Measurements from ENCODE around the gene ZNF385D.

DNA sequence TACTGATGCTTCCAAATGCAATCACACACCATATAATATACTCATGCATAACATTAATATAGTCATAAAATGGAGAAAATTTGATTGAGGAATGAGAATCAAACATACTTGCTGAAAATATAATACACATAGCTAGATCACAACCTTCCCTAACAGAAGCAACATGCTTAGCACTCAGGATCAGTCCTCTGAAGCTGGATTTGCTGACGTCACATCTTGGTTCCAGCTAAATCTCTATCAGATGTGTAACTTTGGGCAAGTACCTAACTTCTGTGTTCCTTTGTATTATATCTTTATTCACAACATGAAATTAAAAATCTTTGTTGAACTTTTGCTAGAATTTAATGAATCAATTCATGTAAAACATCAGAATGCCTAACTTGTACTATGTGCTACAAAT is 263.5 kb downstream of the ZNF385D start:
- TF ChIP-seq, protein P1, sequence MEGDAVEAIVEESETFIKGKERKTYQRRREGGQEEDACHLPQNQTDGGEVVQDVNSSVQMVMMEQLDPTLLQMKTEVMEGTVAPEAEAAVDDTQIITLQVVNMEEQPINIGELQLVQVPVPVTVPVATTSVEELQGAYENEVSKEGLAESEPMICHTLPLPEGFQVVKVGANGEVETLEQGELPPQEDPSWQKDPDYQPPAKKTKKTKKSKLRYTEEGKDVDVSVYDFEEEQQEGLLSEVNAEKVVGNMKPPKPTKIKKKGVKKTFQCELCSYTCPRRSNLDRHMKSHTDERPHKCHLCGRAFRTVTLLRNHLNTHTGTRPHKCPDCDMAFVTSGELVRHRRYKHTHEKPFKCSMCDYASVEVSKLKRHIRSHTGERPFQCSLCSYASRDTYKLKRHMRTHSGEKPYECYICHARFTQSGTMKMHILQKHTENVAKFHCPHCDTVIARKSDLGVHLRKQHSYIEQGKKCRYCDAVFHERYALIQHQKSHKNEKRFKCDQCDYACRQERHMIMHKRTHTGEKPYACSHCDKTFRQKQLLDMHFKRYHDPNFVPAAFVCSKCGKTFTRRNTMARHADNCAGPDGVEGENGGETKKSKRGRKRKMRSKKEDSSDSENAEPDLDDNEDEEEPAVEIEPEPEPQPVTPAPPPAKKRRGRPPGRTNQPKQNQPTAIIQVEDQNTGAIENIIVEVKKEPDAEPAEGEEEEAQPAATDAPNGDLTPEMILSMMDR (optimal IDR thresholded peaks at IDR 0.05 in 1 of 3, IDR thresholded peaks at IDR 0.05 in 1 of 3, conservative IDR thresholded peaks at IDR 0.05 in 1 of 3; ENCODE audit: extremely low read depth in 1 of 3, insufficient read depth in 2 of 3, low read length in 3 of 3): no peak
- TF ChIP-seq EZH2 (IDR thresholded peaks at IDR 0.05; ENCODE audit: low read length): no peak

All from keratinocyte (primary cell).